Psoas muscle (tissue), 8 donors: ENCODE data around the gene SORBS2. TPM values are rescaled to one million over a fixed set of nuclear protein-coding genes. Genes with fewer than 3 reads are reported as not detected.

Experiments used
- ATAC-seq, 4 donors: fragments of 200-7000 bp; cut with Tn5 transposase; one replicate each; pipeline ENCODE4 v1.9.1; 2020; ENCODE audit warnings: moderate library complexity in 3 of 4, mild to moderate bottlenecking in 2 of 4
- DNase-seq, 2 donors: peaks; one replicate each; pipeline ENCODE4 v3.0.0-alpha.2; 2020
- H3K27ac ChIP-seq: fragments of 200-600 bp; one replicate; pipeline ENCODE4 v1.8.0; 2022
- H3K27me3 ChIP-seq, 3 donors: fragments of 200-600 bp in 1 of 3; one replicate each; pipeline versions ENCODE4 v1.6.1 to v1.8.0; 2013 to 2022; ENCODE audit warnings: low read length in 2 of 3, mild to moderate bottlenecking in 2 of 3, moderate library complexity in 1 of 3; ENCODE audit not compliant: insufficient read depth in 3 of 3
- H3K36me3 ChIP-seq, 2 donors: fragments of 200-600 bp in 1 of 2; one replicate each; pipeline versions ENCODE4 v1.6.1 to v1.8.0; 2013 to 2022; ENCODE audit warnings: low read depth in 1 of 2, mild to moderate bottlenecking in 1 of 2, moderate library complexity in 1 of 2; ENCODE audit not compliant: insufficient read depth in 1 of 2
- H3K4me1 ChIP-seq: fragments of 200-600 bp; one replicate; pipeline ENCODE4 v1.8.0; 2022
- H3K4me3 ChIP-seq: fragments of 200-600 bp; one replicate; pipeline ENCODE4 v1.8.0; 2022; ENCODE audit warnings: mild to moderate bottlenecking
- H3K9me3 ChIP-seq: fragments of 200-600 bp; one replicate; pipeline ENCODE4 v1.8.0; 2022
- CTCF ChIP-seq: fragments of 200-600 bp; IDR thresholded peaks from one replicate; pipeline ENCODE4 v1.8.0; 2022; ENCODE audit warnings: antibody characterized with exemption
- WGBS, 3 donors: extraction: QIAGEN DNeasy Blood & Tissue Kit; methylation state at CpG; one replicate each; pipeline versions ENCODE4 v1.1.6 to v1.1.7; 2013; 5-methylcytosine and 5-hydroxymethylcytosine counted together
- intact Hi-C, 2 donors: fragments of 100-400 bp; cut with DNase I; formaldehyde crosslinking; loops; one replicate each; pipeline versions ENCODE4 v1.11.0 to v1.14.2; 2022
- polyA plus RNA-seq, 3 donors: library from polyadenylated mRNA; stranded (reverse); fragments of 200-250 nt; gene quantifications; one replicate each; pipeline ENCODE4 v1.2.3, GENCODE V29; 2013
- total RNA-seq, 4 donors: library from RNA; stranded (reverse); fragmentation: NEBNext Ultra II Directional in 2 of 4; extraction: Animal tissue kit (Norgen Biotek cat#: 25700) in 2 of 4; gene quantifications; one replicate each; pipeline versions ENCODE4 v1.2.1 to v1.2.4, GENCODE V29; 2021 to 2023
- donor health status: healthy with polysubstance abuse.
- donor health status: DM: no; HTN: no; CAD: no; lungs with moderate emphysema.
- donor health status: Bipolar disorder and iron deficiency.
- donor health status: healthy.
- donor health status: DM: yes; HTN: yes; CAD: no.
- donor health status: DM: no; HTN: no; CAD: no.
- donor health status: DM: no; HTN: no; CAD: no.
- donor health status: DM: yes; HTN: yes; CAD: no.

The SORBS2 gene
- total and polyA plus RNA-seq, 7 donors = 2.5 to 30.4 (median 7.2) TPM

GRCh38 chr4:185623444-185624258 lies 188.3 kb downstream of the SORBS2 start:
- no peak for ATAC-seq
- intact Hi-C loops = no loop called here
- H3K36me3 ChIP-seq = no peaks in the 10 kb centered on the region
- WGBS, 3 donors = 95 to 96% (median 95%) methylated on average over 46 of the region's 46 CpGs
- H3K27me3 ChIP-seq = no peaks in the 10 kb centered on the region
- H3K4me1 ChIP-seq = no peaks in the 10 kb centered on the region
- no peak overlapping the region for H3K4me3 ChIP-seq
- no peaks in the 10 kb centered on the region for H3K9me3 ChIP-seq
- TF ChIP-seq CTCF = no peak
- no peak for DNase-seq
- H3K27ac ChIP-seq = no peak overlapping the region

- Histone ChIP-seq H3K4me3 (no peak overlapping the region), H3K9me3 (no peaks in the 10 kb centered on the region), H3K36me3 (no peaks in the 10 kb centered on the region), H3K27me3 (no peaks in the 10 kb centered on the region), H3K4me1 (no peaks in the 10 kb centered on the region), H3K27ac (no peak overlapping the region)
- TF ChIP-seq CTCF = no peak
- DNase-seq = no peak
- WGBS, 3 donors = 69 to 76% (median 72%) methylated on average over 4 of the region's 4 CpGs
- intact Hi-C loops = no loop called here
- ATAC-seq = no peak
These were observed 203.8 kb downstream of the SORBS2 start for GRCh38 chr4:185608185-185608584.

- no peaks in the 10 kb centered on the region for H3K9me3 ChIP-seq
- no peaks in the 10 kb centered on the region for H3K36me3 ChIP-seq
- H3K27ac ChIP-seq = no peak overlapping the region
- TF ChIP-seq CTCF = no peak
- DNase-seq (no peak), ATAC-seq (no peak)
- H3K4me1 ChIP-seq = peaks cover 4% of the 10 kb centered on the region
- WGBS, 3 donors = 89 to 96% (median 93%) methylated on average over 3 of the region's 3 CpGs
- H3K4me3 ChIP-seq = no peak overlapping the region
- no peaks in the 10 kb centered on the region for H3K27me3 ChIP-seq
- intact Hi-C loops = no loop called here
These were observed 209.6 kb downstream of the SORBS2 start for GRCh38 chr4:185602397-185602796.

GRCh38 chr4:185600801-185601434 lies 211.1 kb downstream of the SORBS2 start:
- no peak for TF ChIP-seq CTCF
- Histone ChIP-seq H3K4me3 (no peak overlapping the region), H3K27ac (no peak overlapping the region), H3K27me3 (no peaks in the 10 kb centered on the region), H3K4me1 (peaks cover 4% of the 10 kb centered on the region), H3K9me3 (no peaks in the 10 kb centered on the region), H3K36me3 (no peaks in the 10 kb centered on the region)
- DNase-seq = no peak
- no peak for ATAC-seq
- 72 to 79% (median 76%) methylated on average over 9 of the region's 9 CpGs for WGBS, 3 donors
- intact Hi-C loops = no loop called here
